Right lobe of liver (tissue), 6 donors: ENCODE measurements around the gene B4GALT6. TPM values are rescaled to one million over a fixed set of nuclear protein-coding genes. Genes with fewer than 3 reads are reported as not detected.

Experiments
- ATAC-seq, 4 donors: fragments of 200-7000 bp; cut with Tn5 transposase; one replicate each; pipeline ENCODE4 v1.9.1; 2020; ENCODE audit warnings: mild to moderate bottlenecking in 4 of 4, moderate library complexity in 4 of 4
- DNase-seq, 3 donors: peaks; one replicate each; pipeline ENCODE4 v3.0.0-alpha.2; 2020
- H3K27ac ChIP-seq, 3 donors: fragments of 200-600 bp; one replicate each; pipeline ENCODE4 v1.8.0; 2022
- H3K27me3 ChIP-seq, 2 donors: fragments of 200-600 bp; one replicate each; pipeline ENCODE4 v1.8.0; 2022
- H3K36me3 ChIP-seq, 4 donors: fragments of 200-600 bp; sonication (generic) in 1 of 4; one replicate each; pipeline versions ENCODE4 v1.5.1 to v1.8.0; 2017 to 2022; ENCODE audit warnings: control low read depth in 1 of 4
- H3K4me1 ChIP-seq, 4 donors: fragments of 200-600 bp; sonication (generic) in 1 of 4; one replicate each; pipeline versions ENCODE4 v1.5.1 to v1.8.0; 2017 to 2022; ENCODE audit warnings: control low read depth in 1 of 4
- H3K4me3 ChIP-seq, 3 donors: fragments of 200-600 bp; one replicate each; pipeline ENCODE4 v1.8.0; 2022
- H3K9me3 ChIP-seq, 4 donors: fragments of 200-600 bp; sonication (generic) in 1 of 4; one replicate each; pipeline versions ENCODE4 v1.5.1 to v1.8.0; 2017 to 2022; ENCODE audit warnings: control low read depth in 1 of 4
- POLR2A ChIP-seq: fragments of 450-650 bp; IDR thresholded peaks from one replicate; pipeline ENCODE4 v1.6.1; 2017; ENCODE audit warnings: antibody characterized with exemption, mild to moderate bottlenecking
- WGBS: methylation state at CpG from one replicate; pipeline ENCODE4 v1.1.6; 2018; ENCODE audit warnings: low coverage, low lambda C conversion rate; ENCODE audit not compliant: insufficient coverage; ENCODE audit errors: missing lambda C conversion rate; 5-methylcytosine and 5-hydroxymethylcytosine counted together
- intact Hi-C, 2 donors: fragments of 100-400 bp; cut with DNase I; formaldehyde crosslinking; loops; one replicate each; pipeline versions ENCODE4 v1.11.2 to v1.14.1; 2022
- total RNA-seq, 6 experiments: library from RNA; depleted of rRNA in 2 of 6; stranded (reverse); fragments of >200 nt in 2 of 6; fragmentation: NEBNext Ultra II Directional in 3 of 6; extraction: Animal tissue kit (Norgen Biotek cat#: 25700) in 3 of 6; gene quantifications; one replicate each; pipeline versions ENCODE4 v1.1.0 to v1.2.4, GENCODE V29; 2016 to 2023
- TF ChIP-seq, protein P1 (sequence below), 4 donors: fragments of 200-600 bp in 3 of 4; fragments of 450-650 bp in 1 of 4; IDR thresholded peaks; one replicate each; pipeline versions ENCODE4 v1.5.1 to v1.8.0; 2016 to 2022; ENCODE audit warnings: antibody characterized with exemption in 4 of 4, mild to moderate bottlenecking in 2 of 4
- donor health status: DM: no; HTN: yes; CAD: no.
- donor health status: DM: no; HTN: no; CAD: no.
- donor health status: DM: no; HTN: no; CAD: no.
- donor health status: DM: no; HTN: yes; CAD: no.
- donor health status: DM: no; HTN: yes; CAD: no.

Gene B4GALT6
- total RNA-seq, 6 experiments from 2014 or later = 1.7 to 4.8 (median 2.0) TPM

DNA sequence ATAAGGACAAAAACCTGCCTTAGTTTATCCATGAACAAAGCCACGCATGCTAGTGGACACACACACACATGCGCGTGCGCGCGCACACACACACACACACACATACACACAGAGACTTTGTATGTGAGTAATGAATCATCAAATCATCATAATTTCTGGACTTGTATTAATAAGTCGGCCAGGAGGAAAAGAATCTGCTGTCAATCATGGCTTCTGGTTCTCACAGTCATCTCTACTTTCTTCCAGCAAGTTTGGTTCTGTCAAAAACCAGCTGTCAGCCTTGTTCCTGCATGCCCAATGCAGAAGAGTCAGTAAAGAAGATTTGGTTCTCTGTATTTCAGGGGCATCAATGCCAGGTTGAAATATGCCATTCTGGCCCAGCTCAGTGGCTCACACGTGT lies 93.8 kb downstream of the B4GALT6 start:
- Histone ChIP-seq H3K27ac (peak overlapping the region in 2 of 3 donors; percentile 70 to 76), H3K4me1 (peaks cover 0 to 41% (median 8%) of the 10 kb centered on the region in 4 donors), H3K4me3 (no peak overlapping the region), H3K36me3 (peaks cover 0 to 32% (median 6%) of the 10 kb centered on the region in 4 donors), H3K27me3 (no peaks in the 10 kb centered on the region), H3K9me3 (no peaks in the 10 kb centered on the region)
- intact Hi-C loops = no loop called here
- WGBS = 78% methylated on average over 8 of the region's 8 CpGs
- DNase-seq (no peak), ATAC-seq (no peak)
- TF ChIP-seq, protein P1, sequence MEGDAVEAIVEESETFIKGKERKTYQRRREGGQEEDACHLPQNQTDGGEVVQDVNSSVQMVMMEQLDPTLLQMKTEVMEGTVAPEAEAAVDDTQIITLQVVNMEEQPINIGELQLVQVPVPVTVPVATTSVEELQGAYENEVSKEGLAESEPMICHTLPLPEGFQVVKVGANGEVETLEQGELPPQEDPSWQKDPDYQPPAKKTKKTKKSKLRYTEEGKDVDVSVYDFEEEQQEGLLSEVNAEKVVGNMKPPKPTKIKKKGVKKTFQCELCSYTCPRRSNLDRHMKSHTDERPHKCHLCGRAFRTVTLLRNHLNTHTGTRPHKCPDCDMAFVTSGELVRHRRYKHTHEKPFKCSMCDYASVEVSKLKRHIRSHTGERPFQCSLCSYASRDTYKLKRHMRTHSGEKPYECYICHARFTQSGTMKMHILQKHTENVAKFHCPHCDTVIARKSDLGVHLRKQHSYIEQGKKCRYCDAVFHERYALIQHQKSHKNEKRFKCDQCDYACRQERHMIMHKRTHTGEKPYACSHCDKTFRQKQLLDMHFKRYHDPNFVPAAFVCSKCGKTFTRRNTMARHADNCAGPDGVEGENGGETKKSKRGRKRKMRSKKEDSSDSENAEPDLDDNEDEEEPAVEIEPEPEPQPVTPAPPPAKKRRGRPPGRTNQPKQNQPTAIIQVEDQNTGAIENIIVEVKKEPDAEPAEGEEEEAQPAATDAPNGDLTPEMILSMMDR (IDR thresholded peaks at IDR 0.05) = no peak
- no peak for TF ChIP-seq POLR2A

DNA sequence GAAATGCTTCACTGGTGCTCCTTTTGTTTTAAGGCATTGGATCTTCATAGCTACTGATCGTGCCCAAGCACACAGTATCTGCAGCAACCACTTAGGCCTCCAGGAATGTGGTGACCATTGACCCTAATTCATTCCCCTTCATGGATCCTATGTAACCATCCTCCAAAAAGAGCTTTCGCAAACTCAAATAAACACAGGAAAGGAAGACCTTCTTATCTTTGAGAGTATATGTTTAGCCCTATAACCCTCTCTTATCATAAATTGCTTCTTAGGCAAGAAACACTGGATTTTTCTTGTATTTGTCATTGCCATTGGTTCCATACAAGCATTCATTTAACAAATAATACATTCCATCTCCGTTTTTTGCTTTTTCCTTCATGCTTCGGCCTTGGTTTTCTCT lies 96.9 kb downstream of the B4GALT6 start:
- intact Hi-C loops = no loop called here
- ATAC-seq (no peak), DNase-seq (no peak)
- Histone ChIP-seq H3K4me1 (peaks cover 0 to 36% (median 13%) of the 10 kb centered on the region in 4 donors), H3K9me3 (no peaks in the 10 kb centered on the region), H3K27me3 (no peaks in the 10 kb centered on the region), H3K4me3 (no peak overlapping the region), H3K27ac (no peak overlapping the region), H3K36me3 (peaks cover 0 to 2% (median 0%) of the 10 kb centered on the region in 4 donors)
- 79% methylated on average over 4 of the region's 4 CpGs for WGBS
- TF ChIP-seq, protein P1 (IDR thresholded peaks at IDR 0.05) = no peak
- no peak for TF ChIP-seq POLR2A

DNA sequence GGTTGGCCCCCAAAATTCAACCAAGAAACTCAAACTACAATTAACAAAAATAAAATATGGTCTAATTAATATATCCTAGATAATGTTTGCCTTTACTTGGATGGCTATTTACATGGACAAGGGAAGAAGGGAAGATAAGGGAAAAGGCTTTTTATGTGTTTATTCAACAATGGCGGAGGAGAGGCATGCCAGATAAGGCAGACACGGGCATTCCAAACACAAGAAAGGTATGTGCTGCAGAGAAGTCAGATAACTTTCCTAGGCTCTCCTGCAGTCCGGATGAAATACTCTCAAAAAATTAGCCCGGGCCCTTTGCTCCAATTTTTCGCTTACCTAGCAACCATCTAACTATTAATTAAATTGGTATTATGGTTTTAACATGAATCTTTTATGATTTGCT lies 97.8 kb downstream of the B4GALT6 start:
- H3K27ac ChIP-seq = no peak overlapping the region
- H3K36me3 ChIP-seq = no peaks in the 10 kb centered on the region
- intact Hi-C loops = no loop called here
- DNase-seq = no peak
- H3K27me3 ChIP-seq = no peaks in the 10 kb centered on the region
- TF ChIP-seq, protein P1 (IDR thresholded peaks at IDR 0.05) = no peak
- TF ChIP-seq POLR2A = no peak
- WGBS = 66% methylated on average over 5 of the region's 5 CpGs
- H3K4me3 ChIP-seq = no peak overlapping the region
- H3K4me1 ChIP-seq = peaks cover 0 to 45% (median 17%) of the 10 kb centered on the region in 4 donors
- no peak for ATAC-seq
- H3K9me3 ChIP-seq = no peaks in the 10 kb centered on the region

DNA sequence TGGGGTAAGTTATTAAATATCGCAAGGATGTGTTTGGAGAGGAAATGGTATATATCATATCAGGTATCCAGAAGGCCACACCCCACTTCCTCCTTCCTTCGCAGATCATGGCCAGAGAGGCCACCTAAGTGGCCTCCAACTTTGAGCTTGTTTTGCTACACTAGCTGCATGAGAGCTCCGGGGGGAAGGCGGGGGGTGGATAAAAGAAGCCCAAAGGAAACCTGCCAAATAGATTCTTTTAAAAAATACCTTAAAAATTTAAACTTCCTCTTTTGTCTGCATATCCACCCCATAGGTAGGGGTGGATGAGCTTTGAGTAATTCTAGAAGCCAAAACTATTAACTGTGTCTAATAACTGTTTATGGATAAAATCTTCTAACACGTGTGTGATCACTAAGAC lies 98.4 kb downstream of the B4GALT6 start:
- H3K36me3 ChIP-seq = no peaks in the 10 kb centered on the region
- no peak overlapping the region for H3K27ac ChIP-seq
- no peak for ATAC-seq
- H3K4me3 ChIP-seq = no peak overlapping the region
- no peaks in the 10 kb centered on the region for H3K9me3 ChIP-seq
- H3K27me3 ChIP-seq = no peaks in the 10 kb centered on the region
- peaks cover 0 to 51% (median 15%) of the 10 kb centered on the region in 4 donors for H3K4me1 ChIP-seq
- no peak for DNase-seq
- no peak for TF ChIP-seq POLR2A
- TF ChIP-seq, protein P1 (IDR thresholded peaks at IDR 0.05) = no peak
- intact Hi-C loops = no loop called here
- WGBS = 83% methylated on average over 5 of the region's 5 CpGs
